Measurements from ENCODE around the gene GZMM.

GRCh38 chr19:583198-583967, 39.5 kb downstream of the GZMM start:
- TF ChIP-seq CTCF (conservative IDR thresholded peaks at IDR 0.05; ENCODE audit: low read depth in 2 of 2): no peak
- no peak for TF ChIP-seq CREB1 (CRISPR knock-in tag; IDR thresholded peaks at IDR 0.05; ENCODE audit: low read depth)
- no peak for TF ChIP-seq POLR2AphosphoS5 (IDR thresholded peaks at IDR 0.05; ENCODE audit: low read depth)
- no peak for TF ChIP-seq EZH2phosphoT487 (IDR thresholded peaks at IDR 0.05; ENCODE audit: unreplicated experiment)
- no peak for TF ChIP-seq JUNB (IDR thresholded peaks at IDR 0.05; ENCODE audit: unreplicated experiment)
- no peak for TF ChIP-seq EZH2 (IDR thresholded peaks at IDR 0.05; ENCODE audit: low read depth, unreplicated experiment)
- TF ChIP-seq REST (IDR thresholded peaks at IDR 0.05; ENCODE audit: unreplicated experiment): no peak
- no peak for TF ChIP-seq NANOG (IDR thresholded peaks at IDR 0.05; ENCODE audit: borderline replicate concordance)
- TF ChIP-seq ETS1 (IDR thresholded peaks at IDR 0.05): no peak
- TF ChIP-seq ZNF114 (CRISPR knock-in tag; IDR thresholded peaks at IDR 0.05): no peak
- TF ChIP-seq ZNF331 (CRISPR knock-in tag; IDR thresholded peaks at IDR 0.05; ENCODE audit: low read depth): no peak
- no peak for TF ChIP-seq STAT1 (IDR thresholded peaks at IDR 0.05; ENCODE audit: unreplicated experiment)
- TF ChIP-seq ZNF462 (CRISPR knock-in tag; IDR thresholded peaks at IDR 0.05): no peak

Data from GM23338 (cell line).